NCI-H1417 treated with DMSO at 0.1 percent for 48 hours (cell line): Measurements from ENCODE around the gene DMAC2.
"Not testable (repeated sequence)": the region's sequence is repeated elsewhere in the genome, so short reads cannot be mapped to it uniquely, and the experiment has no call there.

Experiments used
- DNase-seq: peaks from one replicate; lab custom pipeline; 2025; lab: John Stamatoyannopoulos, UW

DMAC2 gene

DNA sequence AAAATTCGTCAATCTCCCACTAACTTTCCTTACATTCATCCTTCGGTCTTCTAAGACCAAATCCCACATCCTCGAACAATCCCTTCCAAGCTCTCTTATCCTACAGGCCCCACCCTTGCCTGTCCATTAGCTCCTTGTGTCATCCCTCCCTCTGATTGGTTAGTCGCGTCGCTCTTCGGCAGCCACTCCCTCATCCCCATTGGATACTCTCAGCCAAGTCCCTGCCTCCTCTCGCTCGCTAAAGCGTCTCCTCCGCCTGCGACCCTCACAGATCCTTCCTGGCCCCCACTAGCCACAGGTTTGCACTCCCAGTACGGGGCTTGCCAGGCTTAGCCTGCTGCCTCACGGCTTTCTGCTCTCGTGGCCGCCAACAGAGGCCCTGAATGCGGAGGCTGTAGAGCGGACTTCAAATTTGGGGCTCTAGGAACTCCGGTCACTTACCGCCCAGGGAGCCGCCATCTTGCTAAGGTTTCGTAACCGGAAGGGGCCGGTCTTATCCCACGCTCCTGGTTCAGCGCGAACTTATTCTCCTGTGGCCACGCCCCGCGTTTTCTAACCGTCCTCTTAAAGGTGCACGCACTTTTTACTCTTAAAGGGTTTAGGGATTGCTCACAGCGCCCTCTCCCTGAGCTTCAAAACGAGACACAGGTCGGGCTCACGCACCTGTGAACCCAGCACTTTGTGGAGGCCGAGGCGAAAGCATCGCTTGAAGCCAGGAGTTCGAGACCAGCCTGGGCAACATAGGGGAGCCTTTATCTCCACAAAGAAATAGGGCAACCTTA, at the start of gene DMAC2:
DMAC2 (minus strand) TSS at position 472 of the 782 bp plus-strand sequence; CDS start at position 459, 13 bp downstream.
- DNase-seq, result peak; percentile 94

DNA sequence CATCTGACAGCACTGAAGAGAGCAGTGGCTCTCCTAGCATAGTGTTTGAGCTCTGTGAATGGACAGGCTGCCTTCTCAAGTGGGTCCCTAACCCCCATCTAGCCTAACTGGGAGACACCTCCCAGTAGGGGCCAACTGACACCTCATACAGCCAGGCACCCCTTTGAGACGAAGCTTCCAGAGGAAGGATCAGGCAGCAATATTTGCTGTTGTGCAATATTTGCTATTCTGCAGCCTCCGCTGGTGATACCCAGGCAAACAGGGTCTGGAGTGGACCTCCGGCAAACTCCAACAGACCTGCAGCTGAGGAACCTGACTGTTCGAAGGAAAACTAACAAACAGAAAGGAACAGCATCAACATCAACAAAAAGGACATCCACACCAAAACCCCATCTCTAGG, 47.2 kb upstream of the DMAC2 start:
- DNase-seq, result not testable (repeated sequence)

DNA sequence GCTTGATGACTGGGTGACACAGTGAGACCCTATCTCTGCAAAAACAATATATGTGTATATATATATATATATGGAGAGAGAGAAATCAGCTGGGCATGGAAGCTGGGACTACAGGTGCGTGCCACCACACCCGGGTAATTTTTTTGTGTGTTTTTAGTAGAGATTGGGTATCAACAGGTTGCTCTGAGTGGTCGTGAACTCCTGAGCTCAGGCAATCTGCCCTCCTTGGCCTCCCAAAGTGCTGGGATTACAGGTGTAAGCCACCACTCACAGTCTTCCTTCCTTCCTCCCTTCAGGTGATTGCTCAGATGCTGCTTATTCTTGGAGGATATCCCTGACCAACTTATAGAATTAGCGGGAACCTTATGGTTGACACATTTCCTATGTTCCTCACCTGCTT, 45.1 kb upstream of the DMAC2 start:
- DNase-seq, result no peak

DNA sequence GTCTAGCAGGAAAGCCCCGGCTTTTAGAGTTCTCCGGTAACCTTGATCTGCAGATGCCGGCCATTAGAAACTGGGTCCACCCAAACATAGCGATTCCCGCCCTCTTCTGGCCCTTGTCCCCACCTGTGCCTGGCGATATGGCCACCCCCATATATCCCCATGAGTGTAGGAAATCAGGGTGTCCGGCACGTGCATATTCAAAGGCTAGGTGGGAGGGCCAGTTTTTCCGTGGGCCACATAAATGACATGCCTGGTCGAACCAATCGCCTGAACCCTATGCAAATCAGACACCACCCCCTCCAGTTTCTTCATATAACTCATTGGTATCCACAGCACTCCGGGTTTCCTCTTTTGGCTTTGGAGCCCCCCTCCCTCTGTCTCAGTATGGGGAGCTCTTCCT, 40.6 kb upstream of the DMAC2 start:
- no peak for DNase-seq

DNA sequence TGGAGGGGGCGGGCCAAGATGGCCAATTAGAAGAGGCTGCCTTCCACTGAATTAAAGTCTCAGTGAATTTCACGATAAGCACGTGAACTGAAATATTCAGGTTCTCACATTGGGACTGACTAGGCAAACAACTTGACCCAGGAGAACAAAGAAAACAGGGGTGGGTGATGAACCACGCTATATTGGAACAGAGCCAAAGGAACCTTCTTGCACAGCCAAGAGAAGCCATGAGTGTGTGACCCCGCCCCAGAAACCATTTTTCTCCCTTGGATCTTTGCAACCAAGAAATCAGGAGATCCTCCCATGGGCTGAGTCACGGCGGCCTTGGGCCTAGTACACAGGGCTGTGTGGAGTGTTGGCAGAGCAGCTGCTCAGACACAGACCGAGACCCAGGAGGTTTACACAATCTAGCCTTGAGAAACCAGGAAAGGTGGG, 40.1 kb upstream of the DMAC2 start:
- DNase-seq, result no peak

DNA sequence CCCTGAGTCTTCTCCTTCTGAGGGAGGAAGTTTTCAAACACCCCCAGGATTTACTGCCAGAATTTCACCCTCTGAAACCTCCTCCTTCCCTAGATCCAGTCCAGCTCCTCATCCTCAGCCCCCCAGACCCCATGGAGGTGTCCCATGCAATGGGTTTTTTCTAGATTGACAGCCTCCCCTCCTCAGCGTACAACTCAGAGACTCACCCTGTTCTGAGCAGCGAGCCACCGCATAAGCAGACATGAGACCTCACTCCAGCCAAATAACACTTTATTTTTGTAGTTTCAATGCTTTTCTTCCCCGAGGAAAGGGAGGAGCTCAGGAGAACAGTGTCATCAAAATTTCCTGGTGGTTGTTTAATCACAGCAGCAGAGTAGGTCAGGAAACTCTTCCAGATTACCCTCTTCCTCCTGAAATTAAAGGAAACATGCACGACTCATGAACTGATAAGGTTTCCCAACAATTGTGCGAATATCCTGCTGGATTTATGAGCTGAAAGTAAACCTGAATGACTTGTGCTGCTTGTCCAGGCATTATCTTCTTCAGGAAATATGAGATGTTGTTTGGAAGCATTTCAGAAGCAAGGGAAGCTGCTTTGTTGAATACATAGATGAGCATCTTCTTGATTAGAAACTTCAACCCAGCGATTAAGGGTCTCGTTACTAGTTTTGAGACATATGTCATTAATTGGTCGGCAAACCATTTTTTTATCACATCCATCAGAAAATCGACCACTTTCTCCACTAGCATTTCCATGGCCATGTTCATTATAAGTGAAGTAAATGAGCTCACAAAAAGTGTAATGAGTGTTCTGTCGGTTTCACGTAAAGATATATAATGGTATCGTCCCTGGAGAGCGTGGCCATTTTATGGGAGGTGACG, 39.4 kb upstream of the DMAC2 start:
- DNase-seq, result no peak

DNA sequence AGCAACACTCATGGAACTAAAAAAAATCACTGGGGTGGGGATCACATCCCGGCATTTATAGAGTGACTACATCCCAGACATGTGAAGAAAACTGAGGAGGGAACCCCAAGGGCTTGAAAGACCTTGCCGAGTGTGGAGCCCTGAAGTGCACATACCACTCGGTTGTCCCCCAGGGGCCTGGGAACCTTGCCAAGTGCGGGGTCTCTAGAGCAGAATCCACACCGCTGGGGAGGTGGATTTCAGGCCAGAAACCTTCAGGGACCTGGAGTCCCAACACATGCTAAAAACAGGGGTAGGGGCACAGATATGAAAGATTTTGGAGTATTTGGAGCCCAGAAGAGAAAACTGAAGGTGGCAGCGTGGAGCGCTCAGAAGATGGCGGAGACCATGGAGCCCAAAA, 38.5 kb upstream of the DMAC2 start:
- DNase-seq, result no peak

DNA sequence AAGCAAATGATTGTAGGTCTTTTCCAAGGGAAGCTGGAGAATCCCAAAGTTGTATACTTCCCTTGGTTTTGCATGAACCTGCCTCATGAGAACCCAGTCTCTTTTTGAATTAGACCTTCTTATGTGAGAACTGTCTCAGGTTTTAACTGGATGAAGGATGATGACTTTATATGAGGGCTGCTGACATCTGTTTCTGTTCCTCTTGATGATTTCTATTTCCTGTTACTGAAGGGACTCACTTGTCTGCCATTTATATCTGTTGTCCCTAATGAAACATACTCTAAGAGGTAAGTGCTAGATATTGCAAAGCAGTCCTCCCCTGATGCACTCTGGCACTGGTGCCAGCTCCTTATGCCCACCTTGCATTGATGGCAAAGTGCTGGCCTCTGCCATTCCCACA, 36.9 kb upstream of the DMAC2 start:
- no peak for DNase-seq

DNA sequence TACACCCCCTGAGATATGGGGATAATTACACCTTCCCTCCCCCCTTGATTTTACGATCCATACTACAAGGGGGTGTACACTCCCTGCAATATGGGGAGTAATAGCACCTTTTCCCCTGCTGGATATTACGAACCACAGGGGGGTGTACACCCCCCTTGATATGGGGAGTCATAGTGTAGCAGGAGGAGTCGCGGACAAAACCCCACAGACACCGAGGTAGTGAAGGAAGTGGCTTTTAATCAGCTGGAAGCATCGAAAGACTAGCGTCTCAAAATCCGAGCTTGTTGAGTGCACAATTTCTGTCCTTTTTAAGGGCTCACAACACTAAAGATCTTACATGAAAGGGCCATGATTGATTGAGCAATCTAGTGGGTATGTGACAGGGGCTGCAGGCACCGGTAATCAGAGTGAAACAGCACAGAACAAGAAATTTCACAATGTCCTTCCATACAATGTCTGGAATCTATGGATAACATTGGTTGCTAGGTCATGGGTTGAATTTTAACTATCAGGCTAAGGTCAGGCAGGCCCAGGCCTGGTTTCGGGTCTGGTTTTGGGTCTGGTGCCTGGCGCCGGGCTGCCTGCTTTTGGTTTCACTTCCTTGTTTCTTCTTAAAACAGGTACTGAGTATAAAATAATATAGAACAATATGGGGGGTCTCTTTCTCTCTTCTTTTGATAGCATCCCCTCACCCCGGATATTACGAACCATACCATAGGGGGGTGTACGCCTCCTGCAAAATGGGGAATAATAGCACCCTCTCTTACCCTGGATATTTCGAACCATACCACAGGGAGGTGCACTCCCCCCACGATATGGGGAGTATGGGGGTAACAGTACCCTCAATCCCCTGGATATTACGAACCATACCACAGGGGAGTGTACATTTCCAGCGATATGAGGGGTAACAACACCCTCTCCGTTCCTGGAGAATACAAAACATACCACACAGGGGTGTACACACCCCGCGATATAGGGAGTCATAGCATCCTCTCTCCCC, 23.8 kb upstream of the DMAC2 start:
- DNase-seq, result not testable (repeated sequence)

DNA sequence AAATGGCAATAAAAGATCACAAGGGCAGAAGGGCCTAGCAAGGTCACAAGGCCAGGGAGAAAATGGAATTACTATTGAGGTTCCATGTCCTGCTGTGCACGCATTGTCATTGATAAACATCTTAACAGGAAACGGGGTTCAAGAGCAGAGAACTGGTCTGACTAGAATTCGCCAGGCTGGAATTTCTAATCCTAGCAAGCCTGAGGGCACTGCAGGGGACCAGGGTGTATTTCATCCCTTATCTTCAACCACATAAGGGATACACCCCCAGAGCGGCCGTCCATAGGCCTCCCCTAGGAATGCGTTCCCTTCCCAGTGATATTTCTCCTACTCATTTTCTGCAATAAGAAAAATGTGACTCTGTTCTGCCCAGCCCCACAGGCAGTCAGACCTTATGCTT, 22.8 kb upstream of the DMAC2 start:
- no peak for DNase-seq

DNA sequence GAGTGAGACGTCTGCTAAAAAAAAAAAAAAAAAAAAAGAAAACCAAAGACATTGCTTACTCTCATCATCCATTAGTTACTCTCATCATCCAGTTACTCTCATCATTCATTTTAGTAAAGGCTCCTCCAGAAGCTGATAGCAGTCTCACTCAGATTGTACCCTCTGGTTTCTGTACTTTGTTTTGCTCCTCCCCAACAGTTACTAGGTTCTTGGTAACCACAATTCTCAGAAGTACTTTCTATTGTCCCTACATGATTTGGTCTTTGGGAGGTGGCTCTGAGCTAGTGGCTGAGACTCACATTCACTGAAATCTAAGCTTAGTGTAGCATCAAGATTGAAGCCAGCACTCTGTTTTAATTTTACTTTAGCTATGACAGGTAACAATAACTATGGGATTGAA, 17.5 kb upstream of the DMAC2 start:
- no peak for DNase-seq

DNA sequence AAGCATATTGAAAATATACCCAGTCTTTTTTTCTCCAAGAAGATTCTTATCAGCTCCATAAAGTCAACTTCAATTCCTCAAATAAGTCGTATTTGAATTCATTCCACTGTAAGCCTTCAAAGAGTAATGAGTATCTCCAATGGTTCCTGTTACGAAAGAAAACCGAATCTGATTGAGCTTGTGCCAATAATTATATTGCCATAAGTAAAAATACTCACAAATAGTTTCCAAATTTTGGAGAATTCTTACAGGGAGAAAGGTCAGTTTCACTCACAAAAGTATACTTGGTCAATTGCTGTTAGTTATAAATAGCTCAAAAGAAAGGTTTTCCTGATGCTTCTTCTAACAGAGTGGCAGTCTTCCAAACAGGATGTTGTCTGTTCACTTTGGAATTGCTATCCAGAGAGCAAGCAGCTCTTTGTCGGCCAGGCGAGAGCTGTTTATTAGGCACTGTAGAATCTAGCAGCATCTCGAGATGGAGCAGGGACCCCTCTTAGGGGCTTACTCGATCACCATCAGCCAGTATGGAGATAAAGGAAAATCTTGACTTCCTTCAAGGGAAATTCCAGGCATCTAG, 16.7 kb upstream of the DMAC2 start:
- no peak for DNase-seq

DNA sequence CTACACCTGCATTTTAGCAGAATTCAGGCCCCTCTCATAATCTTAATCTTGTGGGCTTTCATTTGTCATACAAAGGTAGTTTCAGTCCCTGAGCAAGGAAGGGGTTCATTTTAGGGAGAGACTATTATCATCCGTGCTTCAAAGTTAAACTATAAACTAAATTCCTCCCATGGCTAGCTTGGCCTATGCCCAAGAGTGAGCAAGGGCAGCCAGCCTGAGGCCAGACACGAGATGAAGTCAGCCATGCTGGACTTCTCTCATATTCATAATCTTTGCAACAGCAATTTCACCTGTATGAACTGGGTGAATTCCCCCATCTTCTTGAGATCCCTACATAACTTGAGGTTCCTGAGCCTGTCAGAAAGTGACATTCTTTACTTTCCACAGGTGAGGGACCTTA, 16.2 kb upstream of the DMAC2 start:
- DNase-seq, result no peak

DNA sequence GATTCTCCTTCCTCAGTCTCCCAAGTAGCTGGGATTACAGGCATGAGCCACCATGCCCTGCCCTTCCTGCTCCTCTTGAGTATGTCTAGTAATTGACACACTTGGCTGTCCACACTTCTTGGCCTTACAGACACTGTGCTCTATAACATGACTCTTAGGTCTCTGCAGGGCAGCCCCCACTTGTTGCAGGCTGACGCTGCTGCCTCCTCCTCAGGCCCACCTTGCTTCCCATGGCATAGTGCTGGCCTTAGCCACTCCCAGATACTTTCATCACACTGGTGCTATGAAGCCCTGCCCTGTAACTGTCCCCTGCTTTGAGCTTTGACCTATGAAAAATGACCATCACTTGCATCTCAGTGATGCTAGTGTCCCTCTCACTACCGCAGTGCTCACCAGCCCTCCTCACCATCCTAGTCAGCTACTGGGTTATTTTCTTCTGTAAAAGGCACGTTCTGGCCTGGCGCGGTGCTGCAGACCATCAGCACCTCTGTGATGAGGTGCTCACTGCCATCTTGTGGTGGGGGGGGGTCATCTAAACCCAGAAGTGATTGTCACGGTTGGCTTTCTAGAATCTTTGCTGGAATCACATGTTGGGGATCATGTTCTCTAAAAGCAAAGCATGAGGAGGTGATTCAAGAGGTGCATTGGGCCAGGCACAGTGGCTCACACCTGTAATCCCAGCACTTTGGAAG, 13.0 kb upstream of the DMAC2 start:
- DNase-seq, result no peak

DNA sequence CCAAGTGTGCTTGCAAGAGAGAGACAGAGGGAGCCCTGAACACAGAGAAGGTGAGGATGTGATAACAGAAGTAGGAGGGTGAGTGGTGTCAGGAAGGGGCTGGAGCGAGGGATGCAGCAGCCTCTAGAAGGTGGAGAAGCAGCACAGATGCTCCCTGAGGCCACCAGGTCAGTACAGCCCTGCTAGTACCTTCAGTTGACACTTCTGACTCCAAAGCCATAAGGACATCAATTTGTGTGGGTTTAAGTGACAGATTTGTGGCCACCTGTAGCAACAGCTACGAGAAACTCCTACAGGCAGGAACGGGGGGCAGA, 10.1 kb upstream of the DMAC2 start:
- no peak for DNase-seq

DNA sequence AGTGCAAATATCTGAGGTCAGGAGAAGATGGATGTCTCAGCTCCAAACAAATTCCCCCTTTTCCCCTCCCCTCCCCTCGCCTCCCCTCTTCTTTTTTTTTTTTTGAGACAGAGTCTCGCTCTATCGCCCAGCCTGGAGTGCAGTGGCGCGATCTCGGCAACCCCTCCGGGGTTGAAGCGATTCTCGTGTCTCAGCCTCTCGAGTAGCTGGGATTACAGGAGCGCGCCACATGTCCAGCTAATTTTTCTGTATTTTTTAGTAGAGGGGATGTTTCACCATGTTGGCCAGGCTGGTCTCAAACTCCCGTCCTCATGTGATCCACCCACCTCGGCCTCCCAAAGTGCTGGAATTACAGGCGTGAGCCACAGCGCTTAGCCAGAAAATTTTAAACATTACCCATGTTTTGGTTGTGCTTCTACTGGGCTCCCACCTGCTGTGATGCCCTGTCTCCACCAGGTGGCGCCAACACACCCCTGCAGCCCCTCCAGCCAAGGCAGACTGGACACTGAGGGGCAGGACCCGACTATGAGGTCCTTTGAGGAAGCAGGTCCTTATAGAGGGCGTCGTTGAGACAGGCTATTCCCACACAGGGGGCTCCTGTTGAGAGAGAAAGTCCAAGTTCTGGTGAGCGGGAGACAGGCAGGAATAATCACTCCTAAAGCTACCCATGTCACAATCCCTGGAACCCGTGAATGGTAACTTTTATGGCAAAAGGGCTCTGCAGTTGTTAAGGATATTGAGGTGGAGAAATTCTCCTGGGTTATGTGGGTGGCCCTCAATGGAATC, 9.6 kb upstream of the DMAC2 start:
- no peak for DNase-seq

DNA sequence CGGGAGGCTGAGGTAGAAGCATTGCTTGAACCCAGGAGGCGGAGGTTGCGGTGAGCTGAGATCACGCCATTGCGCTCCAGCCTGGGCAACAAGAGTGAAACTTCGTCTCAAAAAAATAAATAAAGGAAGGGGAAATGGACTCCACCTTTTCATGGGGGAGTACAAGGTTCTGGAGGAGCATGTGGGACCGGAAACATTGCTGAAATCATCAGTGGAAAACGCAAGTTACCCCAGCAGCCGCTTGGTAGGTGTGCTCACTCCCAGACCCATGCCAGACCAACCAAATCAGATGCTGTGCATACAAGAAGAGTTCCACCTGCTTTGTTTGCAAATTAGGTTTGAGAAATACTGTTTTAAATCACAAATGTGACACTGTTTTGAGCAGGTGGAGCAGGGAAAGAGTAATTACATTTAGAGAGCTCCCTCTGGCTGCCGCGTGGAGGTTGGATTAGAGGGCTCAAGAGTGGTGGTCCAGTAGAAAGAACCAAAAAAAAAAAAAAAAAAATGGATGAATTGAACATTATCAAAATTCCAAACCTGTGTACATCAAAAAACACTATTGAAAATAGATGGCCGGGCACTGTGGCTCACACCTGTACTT, 8.1 kb upstream of the DMAC2 start:
- no peak for DNase-seq

DNA sequence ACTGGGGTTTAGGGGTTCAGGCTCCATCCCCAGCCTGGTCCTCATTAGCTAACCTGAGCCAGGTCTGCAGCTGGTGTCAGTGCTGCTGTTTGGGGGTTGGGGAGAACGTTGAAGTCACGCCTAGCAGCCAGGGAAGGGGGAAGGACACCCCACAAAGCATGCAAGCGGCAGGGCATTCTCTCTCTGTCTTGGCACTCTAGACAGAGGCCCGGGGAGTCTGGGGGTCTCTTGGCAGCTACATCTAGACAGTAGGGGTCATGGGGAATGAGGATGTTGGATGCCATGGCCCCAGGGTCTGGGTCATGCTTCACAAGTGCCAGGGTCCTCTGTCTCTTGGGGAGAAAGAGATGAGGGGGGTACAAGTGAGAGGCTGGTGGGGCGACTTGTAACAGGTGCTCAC, 5.9 kb upstream of the DMAC2 start:
- no peak for DNase-seq

DNA sequence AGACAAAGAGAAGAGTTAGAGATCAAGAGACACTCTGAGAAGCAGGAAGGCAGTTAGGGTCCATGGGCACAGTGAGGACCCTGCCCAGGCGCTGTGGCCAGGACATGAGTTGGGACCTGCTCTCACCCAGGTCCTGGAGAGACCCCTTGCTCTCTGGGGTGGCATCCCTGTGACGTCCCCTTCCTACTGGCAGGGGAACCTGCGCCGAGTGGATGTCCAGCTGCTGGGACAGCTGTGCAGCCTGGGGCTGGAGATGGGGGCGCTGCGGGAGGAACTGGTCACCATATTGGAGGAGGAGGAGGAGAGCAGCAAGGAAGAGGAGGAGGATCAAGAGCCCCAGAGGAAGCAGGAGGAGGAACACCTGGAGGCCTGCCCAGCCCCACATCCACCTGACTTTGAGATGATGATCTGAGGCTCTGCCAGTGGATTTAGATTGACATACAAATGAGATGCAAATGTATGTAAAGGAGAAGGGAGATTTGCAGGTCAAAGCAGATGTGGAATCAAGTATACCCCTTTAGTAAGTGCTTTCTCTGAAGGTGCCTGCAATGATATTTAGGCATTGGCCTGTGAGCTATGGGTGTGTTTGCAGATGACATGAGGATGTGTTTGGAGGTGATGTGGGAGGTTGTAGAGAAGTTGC, 4.2 kb upstream of the DMAC2 start:
- no peak for DNase-seq
